Endometrial microvascular endothelial cells (primary cell): Measurements from ENCODE around the gene SPTBN2. TPM values are rescaled to one million over a fixed set of nuclear protein-coding genes. Genes with fewer than 3 reads are reported as not detected.

Experiments used
- in situ Hi-C: cut with HindIII; loops from 2 replicates; pipeline ENCODE4 v1.10.0; 2017; ENCODE audit warnings: low sequenced_read_pairs, low pct_unique_long_range_greater_than_20kb; ENCODE audit errors: inconsistent ontology term
- total RNA-seq: library from RNA; depleted of rRNA; stranded (reverse); fragments of >200 nt; gene quantifications from one replicate; pipeline ENCODE4 v1.2.3, GENCODE V29; 2015; ENCODE audit errors: inconsistent ontology term

SPTBN2 gene
- total RNA-seq, 1 donor from 2014 or later: 59.2 TPM

DNA sequence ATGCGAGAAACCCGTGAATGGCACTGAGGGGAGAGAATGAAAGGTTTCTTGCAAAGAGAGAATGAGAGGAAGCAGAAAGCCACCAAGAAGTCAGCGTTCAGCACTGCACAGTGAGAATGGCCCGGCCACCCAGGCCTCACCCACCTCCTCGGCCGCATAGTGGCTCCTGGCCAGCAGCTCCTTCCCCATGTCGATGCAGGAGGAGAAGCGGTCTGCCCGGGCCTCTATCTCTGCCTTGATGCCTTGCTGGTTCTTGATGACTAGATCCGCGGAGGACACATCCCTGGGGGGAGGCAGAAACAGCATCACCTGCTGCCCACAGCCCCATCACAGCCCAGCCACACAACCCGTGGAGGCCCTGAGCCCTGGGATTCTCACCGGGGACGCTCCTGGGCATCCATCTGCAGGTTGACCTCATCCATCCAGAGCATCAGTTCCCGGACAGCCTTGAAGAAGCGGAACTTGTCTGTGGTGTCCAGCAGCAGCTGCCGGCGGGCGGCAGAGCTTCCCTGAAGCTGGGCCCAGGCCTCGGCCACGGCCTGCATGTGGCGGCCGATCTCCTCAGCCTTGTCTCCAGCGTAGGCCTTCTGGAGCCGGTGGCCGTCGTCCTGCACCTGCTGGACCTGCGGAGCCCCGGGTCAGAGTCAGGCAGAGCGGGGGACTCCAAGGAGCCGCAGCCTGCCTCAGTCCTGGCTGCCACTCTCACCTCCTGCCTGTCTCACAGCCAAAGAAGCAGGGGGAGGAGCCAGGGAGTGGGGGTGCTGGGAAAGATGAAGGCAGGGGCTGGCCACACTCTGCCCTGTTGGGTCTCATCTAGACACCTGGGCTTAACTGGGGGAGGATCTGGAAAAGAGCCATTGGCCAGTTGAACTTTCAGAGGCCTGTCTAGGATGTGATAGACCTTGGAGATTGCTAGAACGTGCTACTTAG, 39.1 kb downstream of the SPTBN2 start:
- in situ Hi-C loops: loop anchor here (25.0 kb wide), 1 partner anchor 278 kb away; the partner anchor contains the start of gene NPAS4

DNA sequence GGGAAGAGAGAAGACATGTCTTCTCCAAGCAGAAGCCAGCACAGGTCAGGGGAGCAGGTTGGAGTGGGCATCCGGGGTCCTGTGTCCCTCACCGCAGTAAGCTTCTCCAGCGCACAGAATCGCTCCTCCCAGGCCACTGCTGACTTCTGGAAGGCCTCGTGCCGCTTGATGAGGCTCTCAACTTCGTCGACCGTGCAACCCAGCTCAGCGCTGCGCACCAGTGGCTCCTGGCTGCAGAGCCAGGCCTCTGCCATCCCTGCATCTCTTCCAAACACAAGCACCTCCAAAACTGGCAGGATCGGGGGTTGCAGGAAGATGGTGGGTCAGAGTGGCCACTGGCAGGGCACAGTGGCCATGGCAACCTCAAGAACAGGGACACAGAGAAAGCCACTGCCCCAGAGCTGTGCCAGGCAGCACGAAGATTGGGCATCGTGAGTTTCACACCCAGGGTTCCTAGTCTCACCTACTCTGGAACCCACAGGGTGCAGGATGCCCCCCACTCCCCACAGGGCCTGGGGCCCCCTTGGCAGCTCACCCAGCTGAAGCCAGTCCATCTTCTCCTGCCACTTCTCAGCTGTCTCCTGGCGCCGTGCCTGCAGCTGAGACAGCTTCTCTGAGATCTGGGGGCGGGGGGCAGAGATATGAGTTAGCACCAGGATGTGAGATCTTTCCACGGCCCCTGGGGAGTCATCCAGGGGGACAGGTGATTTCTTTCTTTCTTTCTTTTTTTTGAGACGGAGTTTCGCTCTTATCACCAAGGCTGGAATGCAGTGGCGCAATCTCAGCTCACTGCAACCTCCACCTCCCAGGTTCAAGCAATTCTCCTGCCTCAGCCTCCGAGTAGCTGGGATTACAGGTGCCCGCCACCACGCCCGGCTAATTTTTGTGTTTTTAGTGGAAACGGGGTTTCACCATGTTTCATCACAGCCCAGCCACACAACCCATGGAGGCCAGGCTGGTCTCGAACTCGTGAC, 40.2 kb downstream of the SPTBN2 start:
- in situ Hi-C loops: loop anchor here (25.0 kb wide), 1 partner anchor 277 kb away; the partner anchor contains the start of gene NPAS4

DNA sequence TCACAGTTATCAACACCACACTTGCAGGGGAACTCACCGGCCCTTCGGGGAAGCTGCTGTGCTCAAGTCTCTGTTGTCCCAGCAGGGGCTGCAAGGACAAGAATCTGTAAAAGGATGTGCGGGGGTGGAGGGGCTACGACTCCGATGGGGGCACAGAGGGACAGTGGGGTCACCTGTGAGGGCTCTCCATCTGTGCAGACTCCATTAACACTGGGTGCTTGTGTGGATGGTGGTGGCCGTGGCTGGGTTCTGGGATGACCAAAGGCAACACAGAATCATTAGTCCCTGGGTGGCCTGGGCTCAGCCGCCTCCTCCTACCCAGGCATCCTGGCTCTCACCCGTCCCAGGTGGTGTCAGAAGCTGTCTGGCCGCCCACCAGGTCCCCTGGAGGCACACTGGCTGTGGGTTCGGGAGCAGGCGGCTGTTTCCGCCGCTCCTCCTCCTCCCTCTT, 41.2 kb downstream of the SPTBN2 start:
- in situ Hi-C loops: loop anchor here (25.0 kb wide), 1 partner anchor 276 kb away; the partner anchor contains the start of gene NPAS4

DNA sequence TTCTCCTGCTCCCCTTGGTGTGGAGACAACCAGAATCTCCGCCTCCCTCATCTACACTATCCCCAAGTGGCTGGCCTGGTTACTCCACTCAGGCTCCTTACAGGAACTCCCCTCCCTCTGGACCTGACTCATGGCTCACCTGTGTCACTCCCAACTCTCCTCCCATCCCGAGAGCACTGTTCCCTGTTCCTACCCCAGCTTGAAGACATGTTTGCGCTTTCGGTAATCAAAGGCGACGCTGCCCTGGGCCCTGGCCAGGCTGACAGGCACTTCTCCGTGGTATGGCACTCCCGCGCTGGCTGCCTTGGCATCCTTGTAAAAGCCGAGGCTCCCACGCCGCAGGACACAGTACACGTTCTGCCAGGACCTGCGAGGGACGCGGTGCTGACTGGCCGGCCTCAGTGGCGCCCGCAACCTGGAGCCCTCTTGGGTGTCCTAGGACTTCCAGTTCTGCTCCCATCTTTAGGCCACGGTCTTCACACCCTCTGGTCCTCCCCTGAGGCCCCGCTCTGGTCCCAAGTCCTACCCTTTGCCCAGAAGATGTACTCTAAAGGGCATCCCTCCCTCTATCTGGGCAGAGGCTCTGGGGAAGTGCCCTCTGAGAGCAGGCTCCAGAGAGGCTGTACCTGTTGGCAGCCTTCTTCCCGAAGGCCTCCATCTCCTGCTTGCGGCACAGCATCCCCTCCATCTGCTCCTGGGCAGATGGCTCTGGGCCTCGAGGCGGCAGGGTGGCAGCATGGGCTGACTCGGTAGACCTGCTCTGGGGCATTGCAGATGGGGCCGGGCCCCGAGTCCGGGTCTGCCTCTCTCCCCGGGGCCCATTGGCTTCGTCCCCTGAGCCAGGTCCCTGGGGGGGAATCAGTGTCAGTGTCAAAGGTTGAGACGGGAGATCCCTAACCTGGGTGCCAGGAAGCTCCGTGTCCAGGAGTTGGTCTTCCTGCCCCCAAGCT, 41.9 kb downstream of the SPTBN2 start:
- in situ Hi-C loops: loop anchor here (25.0 kb wide), 1 partner anchor 275 kb away; the partner anchor contains the start of gene NPAS4

DNA sequence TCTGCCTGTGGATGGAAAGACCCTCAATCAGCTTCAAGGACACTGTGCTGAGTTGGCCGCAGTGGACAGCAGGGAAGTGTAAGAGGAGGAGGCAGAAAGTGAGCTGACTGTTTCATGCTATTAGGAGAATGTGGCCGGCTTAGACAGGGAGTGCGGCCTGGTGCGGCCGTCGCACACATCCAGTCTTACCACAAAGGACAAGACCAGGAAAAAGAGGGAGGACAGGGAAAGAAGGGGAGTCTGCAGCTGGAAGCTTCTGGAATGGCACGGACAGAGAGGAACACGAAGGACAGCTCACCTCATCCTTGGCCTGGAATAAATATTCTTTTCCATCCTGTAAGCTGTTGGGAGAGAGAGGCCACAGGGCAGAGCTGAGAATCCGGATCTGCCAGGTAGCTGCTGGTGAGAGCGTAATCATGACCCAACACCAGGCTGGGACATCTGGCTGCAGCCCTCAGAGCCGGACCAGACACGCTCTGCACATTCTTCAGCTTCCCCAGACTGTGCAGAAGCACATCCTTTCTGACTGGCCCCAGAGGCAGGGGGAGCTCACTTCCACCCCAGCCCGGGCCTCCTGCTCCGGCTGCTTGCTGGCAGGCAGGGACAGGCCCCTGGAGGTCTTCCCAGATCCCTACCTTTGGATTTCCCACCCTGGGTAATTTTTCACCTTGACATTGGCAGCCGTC, 42.8 kb downstream of the SPTBN2 start:
- in situ Hi-C loops: loop anchor here (25.0 kb wide), 1 partner anchor 274 kb away; the partner anchor contains the start of gene NPAS4

DNA sequence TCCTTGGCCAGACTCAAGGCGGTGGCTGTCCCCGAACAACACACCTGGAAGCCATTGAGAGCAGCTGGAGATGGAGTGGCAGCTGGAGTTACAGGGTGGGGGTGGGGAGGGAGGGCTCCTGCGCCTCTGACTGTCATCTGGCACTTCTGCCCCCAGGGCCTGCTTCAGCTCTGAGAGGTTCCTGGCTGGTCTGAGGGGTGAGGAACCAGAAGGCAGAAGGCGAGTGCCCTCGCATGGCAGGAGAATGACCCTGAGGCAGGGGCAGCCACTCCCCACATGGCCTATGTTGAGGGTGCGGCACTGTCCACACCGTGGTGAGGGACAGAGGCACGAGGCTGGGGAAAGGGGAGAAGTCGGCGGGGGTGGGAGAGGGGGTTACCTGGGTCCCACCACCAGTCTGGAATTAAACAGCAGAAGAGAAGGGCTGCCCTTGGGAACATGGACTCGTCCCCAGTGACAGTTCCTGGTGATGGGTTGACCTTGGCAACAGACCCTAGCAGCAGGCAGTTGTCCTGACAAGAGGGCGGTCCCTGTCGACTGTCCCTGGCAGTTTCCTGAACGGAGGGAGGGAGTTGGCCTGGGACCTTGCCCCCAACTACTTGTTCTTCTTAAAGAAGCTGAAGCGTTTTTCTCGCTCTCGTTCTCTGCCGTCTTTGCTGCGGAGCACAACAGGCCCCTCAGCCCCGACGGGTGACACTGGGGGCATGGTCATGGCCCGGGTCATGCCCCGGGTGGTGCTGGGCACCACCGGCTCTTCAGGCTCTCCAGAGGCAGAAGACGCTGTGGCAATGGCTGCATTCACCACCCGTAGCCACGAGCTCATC, 43.5 kb downstream of the SPTBN2 start:
- in situ Hi-C loops: loop anchor here (25.0 kb wide), 1 partner anchor 273 kb away; the partner anchor contains the start of gene NPAS4

DNA sequence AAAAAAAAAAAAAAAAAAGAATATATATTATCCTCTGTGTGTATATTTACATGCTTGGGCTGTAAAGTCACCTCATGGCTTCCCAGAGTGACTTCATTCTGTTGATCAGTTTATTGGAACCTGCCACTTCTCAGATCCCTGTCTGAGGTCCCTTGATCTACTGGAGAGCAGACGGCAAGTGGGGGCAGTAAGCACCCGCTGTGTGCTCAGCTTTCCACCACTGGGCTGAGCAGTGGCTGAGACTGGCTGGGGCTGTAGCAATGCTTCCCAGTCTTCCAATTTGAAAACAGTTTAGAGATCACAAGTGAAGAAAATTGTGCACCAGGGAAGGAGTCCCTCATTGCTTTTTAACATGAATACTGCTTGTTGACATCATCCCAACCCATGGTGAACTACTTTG, 44.4 kb downstream of the SPTBN2 start:
- in situ Hi-C loops: loop anchor here (25.0 kb wide), 1 partner anchor 272 kb away; the partner anchor contains the start of gene NPAS4

DNA sequence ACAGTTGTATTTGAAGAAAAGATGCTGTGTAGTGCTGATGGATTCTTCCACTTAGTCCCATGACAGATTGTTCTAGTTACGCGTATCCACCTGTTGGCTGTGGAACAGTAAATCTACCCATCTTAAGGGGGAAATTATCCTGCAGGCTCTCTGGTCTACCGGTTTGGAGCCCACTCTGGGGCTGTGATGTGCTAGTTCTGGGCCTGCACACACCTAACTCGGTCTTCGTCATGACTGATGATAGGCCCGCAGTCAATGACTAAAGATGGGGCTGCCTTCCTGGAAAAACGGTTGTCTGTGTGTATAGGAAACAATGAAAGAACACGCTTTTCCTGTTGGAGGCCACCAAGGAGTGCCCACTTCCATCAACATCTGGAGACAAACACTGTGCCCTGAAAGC, 45.1 kb downstream of the SPTBN2 start:
- in situ Hi-C loops: loop anchor here (25.0 kb wide), 1 partner anchor 272 kb away; the partner anchor contains the start of gene NPAS4

DNA sequence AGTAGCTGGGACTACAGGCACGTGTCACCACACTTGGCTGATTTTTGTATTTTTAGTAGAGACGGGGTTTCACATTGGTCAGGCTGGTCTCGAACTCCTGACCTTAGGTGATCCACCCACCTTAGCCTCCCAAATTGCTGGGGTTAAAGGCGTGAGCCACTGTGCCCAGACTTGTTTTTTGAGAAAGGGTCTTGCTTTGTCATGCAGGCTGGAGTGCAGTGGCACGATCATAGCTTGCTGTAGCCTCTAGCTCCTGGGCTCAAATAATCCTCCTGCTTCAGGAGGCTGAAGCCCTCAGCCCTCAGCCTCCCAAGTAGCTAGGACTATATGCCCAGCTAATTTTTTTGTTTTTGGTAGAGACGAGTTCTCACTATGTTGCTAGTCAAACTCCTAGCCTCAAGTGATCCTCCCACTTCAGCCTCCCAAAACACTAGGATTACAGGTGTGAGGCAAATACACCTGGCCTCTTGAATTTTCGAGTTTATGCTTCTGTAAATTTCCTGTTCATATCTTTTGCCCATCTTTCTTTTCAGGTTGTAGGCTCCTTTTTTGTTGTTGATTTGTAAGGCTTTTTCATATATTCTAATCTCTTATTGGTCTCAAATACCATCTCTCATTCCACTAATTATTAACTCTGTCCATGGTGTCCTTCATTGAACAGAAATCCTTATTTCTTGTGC, 47.9 kb downstream of the SPTBN2 start:
- in situ Hi-C loops: loop anchor here (25.0 kb wide), 1 partner anchor 269 kb away; the partner anchor contains the start of gene NPAS4

DNA sequence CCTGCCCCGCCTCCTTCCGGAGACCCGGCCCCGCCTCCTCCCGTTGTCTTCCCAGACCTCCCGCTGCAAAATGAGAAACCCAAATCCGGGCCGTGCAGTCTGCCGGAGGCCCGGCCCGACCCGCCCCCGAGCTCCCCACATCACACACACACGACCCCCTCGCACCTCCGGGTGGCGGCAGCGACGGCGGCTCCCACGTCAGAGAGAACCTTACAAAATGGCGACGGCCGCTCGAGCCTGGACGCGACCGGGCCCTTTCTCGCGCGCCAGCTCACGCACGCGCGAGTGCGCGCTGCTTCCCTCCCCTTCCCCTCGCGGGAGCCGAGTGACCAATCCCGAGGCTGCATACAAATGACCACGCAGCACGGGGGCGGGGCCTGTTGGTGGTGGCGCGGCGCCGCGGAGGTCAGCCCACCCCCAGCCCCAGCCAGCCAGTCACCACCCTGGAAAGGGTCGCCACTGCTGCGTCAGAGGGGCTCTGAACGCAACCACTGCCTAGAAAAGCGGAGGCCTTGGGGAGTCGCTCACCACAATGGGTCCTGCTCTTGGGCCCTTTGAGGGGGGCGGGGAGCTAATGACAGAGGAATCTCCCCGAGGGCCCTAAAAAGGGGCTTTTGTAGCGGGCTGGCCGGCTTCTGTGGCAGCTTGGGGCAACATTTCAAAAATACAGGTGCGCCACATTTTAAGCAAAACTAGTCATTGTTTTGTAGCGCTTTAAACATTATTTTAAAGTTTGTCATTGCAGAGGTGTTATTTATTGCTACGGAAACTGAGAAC, 51.2 kb downstream of the SPTBN2 start, which contains the start of gene RBM4B:
Gene RBM4B, minus strand, starts transcription at position 289 of the 777 bp plus-strand sequence. CDS start 808 bp downstream, outside the sequence.
- in situ Hi-C loops: loop anchor here (10.0 to 25.0 kb wide), 2 partner anchors 53 to 265 kb away; partner anchors contain the start of gene NPAS4

DNA sequence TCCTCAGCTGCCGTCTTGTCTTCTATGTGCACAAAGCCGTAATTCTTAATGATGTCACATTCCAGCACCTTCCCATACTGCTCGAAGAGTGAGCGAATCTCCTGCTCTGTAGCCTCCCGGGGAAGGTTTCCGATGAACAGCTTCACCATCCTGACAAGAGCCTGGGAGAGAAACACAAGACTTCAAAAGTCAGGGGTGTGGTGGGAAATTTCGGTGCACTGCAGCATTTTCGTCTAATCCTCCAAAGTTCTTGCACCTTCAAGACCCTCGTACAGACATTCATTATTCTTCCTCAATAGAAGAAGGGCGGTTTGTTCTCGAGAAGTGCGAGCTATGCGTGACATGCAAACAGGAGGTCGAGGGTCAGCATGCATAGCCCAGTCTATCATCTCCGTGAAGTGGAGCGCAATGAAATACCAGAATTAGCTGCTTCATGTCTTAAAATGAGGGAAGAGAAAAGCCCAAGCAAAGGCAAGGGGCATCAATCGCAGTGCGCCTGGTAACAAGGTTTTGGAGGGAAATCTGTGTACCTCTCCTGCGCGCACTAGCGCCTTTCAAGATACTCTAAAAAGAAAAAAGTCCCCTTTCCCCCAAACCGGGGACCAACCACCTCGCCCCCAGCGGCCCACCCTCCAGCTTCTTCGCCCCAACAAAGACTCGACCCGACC, 52.0 kb downstream of the SPTBN2 start:
- in situ Hi-C loops: loop anchor here (10.0 to 25.0 kb wide), 2 partner anchors 52 to 265 kb away; partner anchors contain the start of gene NPAS4

DNA sequence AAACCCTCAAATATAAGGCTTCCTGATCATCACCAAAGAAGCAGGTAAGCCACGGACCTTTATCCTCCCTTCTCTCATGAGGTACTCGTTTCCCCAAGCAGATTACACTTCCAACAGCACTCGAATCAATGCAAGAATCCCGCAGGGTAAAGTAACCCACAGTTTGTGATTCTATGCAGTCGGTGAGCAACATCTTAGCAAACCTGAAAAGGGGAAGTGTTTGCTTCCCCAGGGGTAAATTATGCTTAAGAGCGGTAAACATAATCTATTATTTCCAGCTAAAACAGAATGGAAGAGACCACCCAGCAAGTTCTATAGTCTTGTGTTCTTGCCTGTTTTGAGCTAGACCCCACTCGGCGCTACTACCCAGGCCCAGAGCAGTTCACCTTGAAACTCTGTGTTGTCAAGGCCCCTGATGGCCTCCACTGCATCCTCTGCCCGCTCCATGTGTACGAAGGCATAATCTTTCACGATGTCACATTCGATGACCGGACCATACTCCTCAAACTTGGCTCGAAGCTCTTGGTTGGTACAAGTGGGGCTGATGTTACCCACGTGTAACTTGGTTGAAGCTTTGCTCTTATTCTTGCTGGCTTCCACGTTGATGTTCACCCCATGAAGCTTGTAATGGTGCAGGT, 52.6 kb downstream of the SPTBN2 start:
- in situ Hi-C loops: loop anchor here (10.0 to 25.0 kb wide), 2 partner anchors 52 to 264 kb away; partner anchors contain the start of gene NPAS4

DNA sequence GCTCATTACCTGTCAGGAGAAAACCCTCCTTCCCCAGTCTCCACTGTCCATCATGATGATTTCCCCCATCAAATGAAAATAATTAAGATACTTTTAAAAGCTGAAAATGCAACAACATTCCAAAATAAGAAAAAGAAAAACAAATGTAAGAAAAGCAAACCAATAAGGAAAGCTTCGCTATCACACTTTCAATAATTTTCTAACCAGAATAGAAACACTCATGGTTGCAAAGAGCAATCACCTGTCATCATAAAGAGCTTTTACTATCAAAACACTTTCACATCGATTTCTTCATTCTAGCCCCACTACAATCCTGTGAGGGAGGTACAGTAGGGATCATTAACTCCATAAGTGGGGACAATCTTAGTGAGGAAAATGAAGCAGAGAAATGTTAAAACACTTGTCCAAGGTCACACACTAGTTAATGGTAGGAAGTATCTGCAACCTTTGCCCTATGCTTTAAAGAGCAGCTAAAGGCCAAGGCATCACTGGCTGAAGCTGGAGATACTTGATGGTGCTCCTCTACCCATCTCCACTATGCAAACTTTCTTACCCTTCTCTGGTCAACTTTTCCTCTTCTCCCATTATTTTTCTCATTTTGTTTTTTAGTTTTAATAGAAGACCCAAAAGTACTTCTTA, 53.9 kb downstream of the SPTBN2 start:
- in situ Hi-C loops: loop anchor here (10.0 to 25.0 kb wide), 2 partner anchors 50 to 263 kb away; partner anchors contain the start of gene NPAS4
